ENCODE results near the gene MYOM1. TPM values are rescaled to one million over a fixed set of nuclear protein-coding genes. Genes with fewer than 3 reads are reported as not detected.

Gene MYOM1
- total RNA-seq, 1 donor from 2014 or later: 1.1 TPM

DNA sequence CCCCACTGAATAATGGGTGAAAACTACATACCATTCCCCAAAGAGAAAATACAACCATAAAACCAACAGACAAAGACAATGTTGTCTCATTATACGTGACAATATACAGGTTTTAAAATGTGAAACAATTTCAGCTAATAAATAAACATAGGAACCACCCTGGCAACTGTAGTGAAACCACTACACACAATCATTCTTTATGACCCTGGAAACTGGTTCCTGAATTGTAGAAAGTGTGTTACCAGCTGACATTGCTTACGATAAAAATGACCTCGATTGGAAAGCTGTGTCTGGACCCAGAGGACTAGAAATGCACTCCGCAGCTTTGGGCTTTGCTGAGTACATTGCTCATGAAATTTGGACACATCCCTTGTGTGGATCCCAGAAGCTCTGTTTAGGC lies 132.9 kb downstream of the MYOM1 start:
- no peak for DNase-seq (ENCODE audit: low spot score, unreplicated experiment)
- Mint-ChIP-seq H3K4me3 (ENCODE audit: low read depth) (no peak overlapping the region), H3K27ac (no peak overlapping the region), H3K36me3 (ENCODE audit: insufficient read depth) (no peaks in the 10 kb centered on the region), H3K4me1 (ENCODE audit: low read depth) (peaks cover 1% of the 10 kb centered on the region), H3K9me3 (ENCODE audit: low read depth) (no peaks in the 10 kb centered on the region), H3K27me3 (no peaks in the 10 kb centered on the region)
- TF ChIP-seq CTCF (IDR thresholded peaks at IDR 0.05; ENCODE audit: unreplicated experiment): no peak

- H3K9me3 Mint-ChIP-seq (ENCODE audit: low read depth): no peaks in the 10 kb centered on the region
- TF ChIP-seq CTCF (IDR thresholded peaks at IDR 0.05; ENCODE audit: unreplicated experiment): no peak
Observed at GRCh38 chr18:3085612-3086011, 134.2 kb downstream of the MYOM1 start.

GRCh38 chr18:3084206-3084605 lies 135.6 kb downstream of the MYOM1 start:
- no peak for DNase-seq (ENCODE audit: low spot score, unreplicated experiment)
- Mint-ChIP-seq H3K36me3 (ENCODE audit: insufficient read depth) (no peaks in the 10 kb centered on the region), H3K4me3 (ENCODE audit: low read depth) (no peak overlapping the region), H3K27ac (no peak overlapping the region), H3K27me3 (no peaks in the 10 kb centered on the region), H3K4me1 (ENCODE audit: low read depth) (peaks cover 1% of the 10 kb centered on the region), H3K9me3 (ENCODE audit: low read depth) (no peaks in the 10 kb centered on the region)
- TF ChIP-seq CTCF (IDR thresholded peaks at IDR 0.05; ENCODE audit: unreplicated experiment): no peak

More at GRCh38 chr18:3085612-3086011, 134.2 kb downstream of the MYOM1 start:
- Mint-ChIP-seq H3K27ac (no peak overlapping the region), H3K4me3 (ENCODE audit: low read depth) (no peak overlapping the region), H3K36me3 (ENCODE audit: insufficient read depth) (no peaks in the 10 kb centered on the region), H3K27me3 (no peaks in the 10 kb centered on the region), H3K4me1 (ENCODE audit: low read depth) (peaks cover 1% of the 10 kb centered on the region)
- DNase-seq (ENCODE audit: low spot score, unreplicated experiment): no peak

- Mint-ChIP-seq H3K27me3 (no peaks in the 10 kb centered on the region), H3K4me1 (ENCODE audit: low read depth) (peaks cover 1% of the 10 kb centered on the region), H3K9me3 (ENCODE audit: low read depth) (no peaks in the 10 kb centered on the region), H3K27ac (no peak overlapping the region), H3K36me3 (ENCODE audit: insufficient read depth) (no peaks in the 10 kb centered on the region), H3K4me3 (ENCODE audit: low read depth) (no peak overlapping the region)
- TF ChIP-seq CTCF (IDR thresholded peaks at IDR 0.05; ENCODE audit: unreplicated experiment): no peak
- no peak for DNase-seq (ENCODE audit: low spot score, unreplicated experiment)
Observed at GRCh38 chr18:3083766-3084165, 136.0 kb downstream of the MYOM1 start.

DNA sequence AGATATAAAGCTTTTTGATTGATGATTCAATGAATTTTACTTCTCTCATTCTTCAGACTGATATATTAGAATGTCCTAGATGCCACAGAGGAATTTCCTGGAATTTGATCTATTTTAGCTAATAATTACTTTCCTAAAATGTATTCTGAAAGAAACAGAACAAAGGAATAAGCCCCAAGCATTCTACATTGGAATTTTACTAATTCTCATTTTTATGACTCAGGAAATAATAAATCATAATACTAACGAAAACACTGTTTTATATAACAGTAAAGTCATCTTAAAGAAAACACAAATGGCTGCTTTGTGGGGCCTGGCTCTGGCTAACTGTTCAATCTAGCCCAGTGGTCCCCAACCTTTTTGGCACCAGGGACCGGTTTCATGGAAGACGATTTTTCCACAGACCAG lies 138.2 kb downstream of the MYOM1 start:
- Mint-ChIP-seq H3K36me3 (ENCODE audit: insufficient read depth) (no peaks in the 10 kb centered on the region), H3K27ac (no peak overlapping the region), H3K9me3 (ENCODE audit: low read depth) (no peaks in the 10 kb centered on the region), H3K27me3 (no peaks in the 10 kb centered on the region), H3K4me1 (ENCODE audit: low read depth) (peaks cover 1% of the 10 kb centered on the region), H3K4me3 (ENCODE audit: low read depth) (no peak overlapping the region)
- TF ChIP-seq CTCF (IDR thresholded peaks at IDR 0.05; ENCODE audit: unreplicated experiment): no peak
- DNase-seq (ENCODE audit: low spot score, unreplicated experiment): no peak

Data from progenitor cell of endocrine pancreas (in vitro differentiated cells).